Measurements from ENCODE around the gene FAM167B. TPM values are rescaled to one million over a fixed set of nuclear protein-coding genes. Genes with fewer than 3 reads are reported as not detected.
"Not testable (repeated sequence)": the region's sequence is repeated elsewhere in the genome, so short reads cannot be mapped to it uniquely, and the experiment has no call there.

Gene FAM167B
- polyA plus RNA-seq, 1 donor, result 2.8 TPM

GRCh38 chr1:32242341-32242851, 4.6 kb upstream of the FAM167B start:
- 71% methylated on average over 1 of the region's 7 CpGs for WGBS (ENCODE audit: insufficient coverage, low lambda C conversion rate)
- peak in 1 of 2 donors; percentile 15 for DNase-seq
- Histone ChIP-seq H3K27ac (ENCODE audit: low read length) (no peak overlapping the region), H3K27me3 (ENCODE audit: control insufficient read depth, insufficient read depth, low read length) (no peaks in the 10 kb centered on the region), H3K4me3 (ENCODE audit: low read length) (no peak overlapping the region), H3K36me3 (ENCODE audit: control insufficient read depth, insufficient read depth, low read length) (no peaks in the 10 kb centered on the region), H3K4me1 (ENCODE audit: control insufficient read depth, insufficient read depth, low read length) (peaks cover 13% of the 10 kb centered on the region), H3K9me3 (ENCODE audit: control insufficient read depth, low read depth, low read length) (no peaks in the 10 kb centered on the region)

GRCh38 chr1:32247452-32247851, 430 bp downstream of the FAM167B start:
- WGBS (ENCODE audit: insufficient coverage, low lambda C conversion rate), result no CpG with 5 or more reads among the region's 12 CpGs
- Histone ChIP-seq H3K36me3 (ENCODE audit: control insufficient read depth, insufficient read depth, low read length) (no peaks in the 10 kb centered on the region), H3K27ac (ENCODE audit: low read length) (no peak overlapping the region), H3K4me3 (ENCODE audit: low read length) (no peak overlapping the region), H3K9me3 (ENCODE audit: control insufficient read depth, low read depth, low read length) (peaks cover 4% of the 10 kb centered on the region), H3K27me3 (ENCODE audit: control insufficient read depth, insufficient read depth, low read length) (no peaks in the 10 kb centered on the region), H3K4me1 (ENCODE audit: control insufficient read depth, insufficient read depth, low read length) (peaks cover 22% of the 10 kb centered on the region)
- DNase-seq, result no peak

DNA sequence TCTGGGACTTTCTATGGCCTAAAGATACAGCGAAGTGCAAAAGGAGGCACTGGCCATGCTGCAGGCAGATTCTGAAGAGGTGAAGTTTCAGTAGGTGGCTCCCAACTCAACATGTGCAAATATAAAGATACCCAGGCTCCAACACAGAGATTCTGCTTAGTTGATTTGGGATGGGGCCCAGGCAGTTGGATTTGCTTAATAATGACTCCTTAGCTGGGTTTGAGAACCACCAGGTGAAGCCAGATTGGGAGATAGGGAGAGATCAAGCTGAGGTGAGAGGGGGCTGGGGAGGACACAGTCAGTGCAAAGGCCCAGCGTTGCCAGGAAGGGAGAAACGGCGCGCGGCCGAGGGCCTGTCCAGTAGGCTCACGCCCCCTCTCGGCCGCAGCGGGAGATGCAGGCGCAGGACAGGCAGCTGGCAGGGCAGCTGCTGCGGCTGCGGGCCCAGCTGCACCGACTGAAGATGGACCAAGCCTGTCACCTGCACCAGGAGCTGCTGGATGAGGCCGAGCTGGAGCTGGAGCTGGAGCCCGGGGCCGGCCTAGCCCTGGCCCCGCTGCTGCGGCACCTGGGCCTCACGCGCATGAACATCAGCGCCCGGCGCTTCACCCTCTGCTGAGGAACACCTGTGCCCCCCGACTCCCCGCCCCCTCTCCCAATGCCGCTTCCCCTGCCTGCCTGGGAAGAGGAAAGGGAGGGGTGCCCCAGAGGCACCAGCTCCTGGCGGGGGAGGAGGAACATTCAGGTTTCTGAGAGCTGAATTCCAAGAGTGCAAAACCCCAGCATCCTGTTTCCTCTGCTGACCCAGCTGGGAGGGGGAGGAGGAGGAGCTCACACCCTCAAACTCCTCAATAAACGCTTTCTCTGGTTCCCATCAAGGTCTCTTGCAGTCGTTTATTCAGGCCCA, 1.2 kb downstream of the FAM167B start:
- no peaks in the 10 kb centered on the region for H3K27me3 ChIP-seq (ENCODE audit: control insufficient read depth, insufficient read depth, low read length)
- H3K27ac ChIP-seq (ENCODE audit: low read length), result no peak overlapping the region
- H3K36me3 ChIP-seq (ENCODE audit: control insufficient read depth, insufficient read depth, low read length), result no peaks in the 10 kb centered on the region
- peak; percentile 71 to 72 for DNase-seq
- H3K4me3 ChIP-seq (ENCODE audit: low read length), result no peak overlapping the region
- H3K9me3 ChIP-seq (ENCODE audit: control insufficient read depth, low read depth, low read length), result peaks cover 4% of the 10 kb centered on the region
- peaks cover 22% of the 10 kb centered on the region for H3K4me1 ChIP-seq (ENCODE audit: control insufficient read depth, insufficient read depth, low read length)
- no CpG with 5 or more reads among the region's 31 CpGs for WGBS (ENCODE audit: insufficient coverage, low lambda C conversion rate)

GRCh38 chr1:32249831-32250525, 3.0 kb downstream of the FAM167B start:
- H3K4me1 ChIP-seq (ENCODE audit: control insufficient read depth, insufficient read depth, low read length), result peaks cover 22% of the 10 kb centered on the region
- no peaks in the 10 kb centered on the region for H3K36me3 ChIP-seq (ENCODE audit: control insufficient read depth, insufficient read depth, low read length)
- WGBS (ENCODE audit: insufficient coverage, low lambda C conversion rate), result no CpG with 5 or more reads among the region's 9 CpGs
- no peak overlapping the region for H3K4me3 ChIP-seq (ENCODE audit: low read length)
- peak overlapping the region; percentile 54 for H3K27ac ChIP-seq (ENCODE audit: low read length)
- peak; percentile 76 to 86 for DNase-seq
- H3K9me3 ChIP-seq (ENCODE audit: control insufficient read depth, low read depth, low read length), result peaks cover 4% of the 10 kb centered on the region
- no peaks in the 10 kb centered on the region for H3K27me3 ChIP-seq (ENCODE audit: control insufficient read depth, insufficient read depth, low read length)

- H3K9me3 ChIP-seq (ENCODE audit: control insufficient read depth, low read depth, low read length), result peaks cover 4% of the 10 kb centered on the region
- H3K4me3 ChIP-seq (ENCODE audit: low read length), result no peak within 1 kb of the TSS
- WGBS (ENCODE audit: insufficient coverage, low lambda C conversion rate), result no CpG with 5 or more reads among the region's 25 CpGs
- H3K27me3 ChIP-seq (ENCODE audit: control insufficient read depth, insufficient read depth, low read length), result no peaks in the 10 kb centered on the region
- no peak for DNase-seq
- H3K36me3 ChIP-seq (ENCODE audit: control insufficient read depth, insufficient read depth, low read length), result no peaks in the 10 kb centered on the region
- H3K27ac ChIP-seq (ENCODE audit: low read length), result peak within 1 kb of the TSS; percentile 50
- H3K4me1 ChIP-seq (ENCODE audit: control insufficient read depth, insufficient read depth, low read length), result peaks cover 22% of the 10 kb centered on the region
Observed at GRCh38 chr1:32250893-32251716, 4.1 kb downstream of the FAM167B start, which contains the start of gene LCK. LCK (plus strand) TSS chr1:32251265; CDS start chr1:32274330, 23,065 bp downstream.

DNA sequence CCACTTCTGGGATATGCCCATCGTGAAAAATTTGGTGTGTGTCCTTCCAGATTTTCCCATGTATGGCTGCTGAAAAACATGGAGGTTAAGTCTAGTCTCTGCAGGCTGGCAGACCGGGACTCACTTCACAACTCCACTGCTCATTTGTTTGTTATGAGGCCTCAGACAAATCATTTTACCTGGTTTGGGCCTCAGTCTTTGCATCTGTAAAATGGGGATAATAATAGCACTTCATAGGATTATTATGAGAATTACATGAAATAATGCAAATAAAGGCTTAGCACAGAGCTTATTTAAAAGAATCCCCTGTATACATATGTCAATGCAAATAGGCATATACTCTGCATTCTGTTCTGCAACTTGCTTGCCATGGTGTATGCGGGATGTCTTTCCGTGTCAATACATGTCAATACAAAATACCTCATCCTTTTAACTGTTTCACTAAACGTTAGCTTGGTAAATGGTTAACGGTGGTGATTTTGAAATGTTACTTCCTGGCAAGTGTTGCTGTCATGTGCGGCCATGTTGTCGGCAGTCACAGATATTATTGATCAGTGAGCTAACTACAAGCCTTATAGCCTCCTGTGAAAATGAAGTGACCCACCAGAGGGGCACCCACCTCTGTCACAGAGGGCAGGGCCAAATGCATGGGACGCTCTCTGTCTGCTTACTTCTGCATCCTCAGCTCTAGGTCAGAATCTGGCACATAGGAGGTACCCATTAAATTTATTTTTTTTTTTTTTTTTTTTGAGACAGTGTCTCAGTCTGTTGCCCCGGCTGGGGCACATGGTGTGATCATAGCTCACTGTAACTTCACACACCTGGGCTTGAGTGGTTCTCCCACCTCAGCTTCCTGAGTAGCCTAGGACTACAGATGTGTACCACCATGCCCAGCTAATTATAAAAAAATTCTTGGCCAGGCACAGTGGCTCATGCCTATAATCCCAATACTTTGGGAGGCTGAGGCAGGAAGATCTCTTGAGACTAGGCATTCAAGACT, 8.3 kb downstream of the FAM167B start:
- Histone ChIP-seq H3K27me3 (ENCODE audit: control insufficient read depth, insufficient read depth, low read length) (no peaks in the 10 kb centered on the region), H3K27ac (ENCODE audit: low read length) (no peak overlapping the region), H3K4me1 (ENCODE audit: control insufficient read depth, insufficient read depth, low read length) (peaks cover 8% of the 10 kb centered on the region), H3K4me3 (ENCODE audit: low read length) (no peak overlapping the region), H3K36me3 (ENCODE audit: control insufficient read depth, insufficient read depth, low read length) (no peaks in the 10 kb centered on the region), H3K9me3 (ENCODE audit: control insufficient read depth, low read depth, low read length) (no peaks in the 10 kb centered on the region)
- DNase-seq, result peak in 1 of 2 donors; percentile 0
- WGBS (ENCODE audit: insufficient coverage, low lambda C conversion rate), result no CpG with 5 or more reads among the region's 10 CpGs

DNA sequence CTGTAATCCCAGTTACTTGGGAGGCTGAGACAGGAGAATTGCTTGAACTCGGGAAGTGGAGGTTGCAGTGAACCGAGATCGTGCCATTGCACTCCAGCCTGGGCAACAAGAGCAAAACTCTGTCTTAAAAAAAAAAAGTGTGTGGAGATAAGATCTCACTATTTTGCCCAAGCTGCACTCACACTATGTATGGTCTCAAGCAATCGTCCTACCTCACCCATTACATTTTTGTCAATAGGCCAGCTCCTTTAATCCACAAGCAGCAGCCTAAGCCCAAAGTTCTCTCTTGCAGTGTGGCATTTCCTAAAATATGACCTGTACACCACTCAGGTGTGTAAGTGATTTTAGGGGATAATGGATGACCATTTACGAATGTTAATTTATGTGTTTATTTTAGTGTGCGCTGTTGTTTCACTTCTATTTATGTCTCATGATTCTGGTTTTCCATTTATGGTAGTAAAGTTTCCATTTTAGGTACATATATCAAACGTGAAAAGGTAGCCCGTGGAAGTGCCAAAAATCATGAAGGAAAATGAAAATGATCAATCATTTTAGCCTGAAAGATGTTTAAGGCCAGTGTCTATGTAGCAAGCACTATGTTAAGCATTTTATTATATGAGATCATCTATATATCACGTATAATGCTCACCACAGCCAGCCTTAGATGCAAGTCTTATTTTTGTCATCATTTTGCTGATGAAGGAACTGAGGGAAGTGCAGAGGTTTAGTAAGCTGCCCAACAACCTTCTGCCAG, 9.6 kb downstream of the FAM167B start:
- Histone ChIP-seq H3K4me3 (ENCODE audit: low read length) (no peak overlapping the region), H3K27ac (ENCODE audit: low read length) (no peak overlapping the region)
- 88% methylated on average over 5 of the region's 9 CpGs for WGBS (ENCODE audit: insufficient coverage, low lambda C conversion rate)

DNA sequence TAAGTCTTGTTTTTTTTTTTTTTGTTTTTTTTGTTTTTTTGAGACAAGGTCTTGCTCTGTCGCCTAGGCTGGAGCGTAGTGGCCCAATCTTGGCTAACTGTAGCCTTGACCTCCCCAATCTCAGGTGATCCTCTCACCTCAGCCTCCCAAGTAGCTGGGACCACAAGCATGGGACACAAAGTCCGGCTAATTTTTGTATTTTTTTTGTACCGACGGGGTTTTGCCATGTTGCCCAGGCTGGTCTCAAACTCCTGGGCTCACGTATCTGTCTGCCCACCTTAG, 10.1 kb downstream of the FAM167B start:
- no peak for DNase-seq
- Histone ChIP-seq H3K4me1 (ENCODE audit: control insufficient read depth, insufficient read depth, low read length) (no peaks in the 10 kb centered on the region), H3K36me3 (ENCODE audit: control insufficient read depth, insufficient read depth, low read length) (no peaks in the 10 kb centered on the region), H3K9me3 (ENCODE audit: control insufficient read depth, low read depth, low read length) (no peaks in the 10 kb centered on the region), H3K4me3 (ENCODE audit: low read length) (no peak overlapping the region), H3K27me3 (ENCODE audit: control insufficient read depth, insufficient read depth, low read length) (no peaks in the 10 kb centered on the region), H3K27ac (ENCODE audit: low read length) (no peak overlapping the region)
- WGBS (ENCODE audit: insufficient coverage, low lambda C conversion rate), result no CpG with 5 or more reads among the region's 6 CpGs

More for the DNA sequence above, 9.6 kb downstream of the FAM167B start:
- Histone ChIP-seq H3K4me1 (ENCODE audit: control insufficient read depth, insufficient read depth, low read length) (no peaks in the 10 kb centered on the region), H3K27me3 (ENCODE audit: control insufficient read depth, insufficient read depth, low read length) (no peaks in the 10 kb centered on the region), H3K9me3 (ENCODE audit: control insufficient read depth, low read depth, low read length) (no peaks in the 10 kb centered on the region), H3K36me3 (ENCODE audit: control insufficient read depth, insufficient read depth, low read length) (no peaks in the 10 kb centered on the region)
- no peak for DNase-seq

DNA sequence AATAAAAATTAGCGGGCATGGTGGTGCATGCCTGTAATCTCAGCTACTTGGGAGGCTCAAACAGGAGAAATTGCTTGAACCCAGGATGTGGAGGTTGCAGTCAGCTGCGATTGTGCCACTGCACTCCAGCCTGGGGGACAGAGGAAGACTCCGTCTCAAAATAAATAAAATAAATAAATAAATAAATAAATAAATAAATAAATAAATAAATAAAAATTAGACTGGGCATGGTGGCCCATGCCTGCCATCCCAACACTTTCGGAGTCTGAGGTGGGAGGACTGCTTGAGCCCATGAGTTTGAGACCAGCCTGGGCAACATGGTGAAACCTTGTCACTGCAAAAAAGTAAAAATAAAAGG, 16.2 kb downstream of the FAM167B start:
- WGBS (ENCODE audit: insufficient coverage, low lambda C conversion rate), result 100% methylated on average over 2 of the region's 4 CpGs

More for the DNA sequence above, 16.2 kb downstream of the FAM167B start:
- H3K36me3 ChIP-seq (ENCODE audit: control insufficient read depth, insufficient read depth, low read length); H3K4me3 ChIP-seq (ENCODE audit: low read length); DNase-seq; H3K4me1 ChIP-seq (ENCODE audit: control insufficient read depth, insufficient read depth, low read length); H3K27ac ChIP-seq (ENCODE audit: low read length); H3K9me3 ChIP-seq (ENCODE audit: control insufficient read depth, low read depth, low read length); H3K27me3 ChIP-seq (ENCODE audit: control insufficient read depth, insufficient read depth, low read length): not testable (repeated sequence)

Measured in large intestine (tissue), 3 donors.